ENCODE results near the gene ATAT1. TPM values are rescaled to one million over a fixed set of nuclear protein-coding genes. Genes with fewer than 3 reads are reported as not detected.

Gene ATAT1
- total RNA-seq, 4 donors from 2014 or later: 2.7 to 8.7 (median 5.1) TPM

DNA sequence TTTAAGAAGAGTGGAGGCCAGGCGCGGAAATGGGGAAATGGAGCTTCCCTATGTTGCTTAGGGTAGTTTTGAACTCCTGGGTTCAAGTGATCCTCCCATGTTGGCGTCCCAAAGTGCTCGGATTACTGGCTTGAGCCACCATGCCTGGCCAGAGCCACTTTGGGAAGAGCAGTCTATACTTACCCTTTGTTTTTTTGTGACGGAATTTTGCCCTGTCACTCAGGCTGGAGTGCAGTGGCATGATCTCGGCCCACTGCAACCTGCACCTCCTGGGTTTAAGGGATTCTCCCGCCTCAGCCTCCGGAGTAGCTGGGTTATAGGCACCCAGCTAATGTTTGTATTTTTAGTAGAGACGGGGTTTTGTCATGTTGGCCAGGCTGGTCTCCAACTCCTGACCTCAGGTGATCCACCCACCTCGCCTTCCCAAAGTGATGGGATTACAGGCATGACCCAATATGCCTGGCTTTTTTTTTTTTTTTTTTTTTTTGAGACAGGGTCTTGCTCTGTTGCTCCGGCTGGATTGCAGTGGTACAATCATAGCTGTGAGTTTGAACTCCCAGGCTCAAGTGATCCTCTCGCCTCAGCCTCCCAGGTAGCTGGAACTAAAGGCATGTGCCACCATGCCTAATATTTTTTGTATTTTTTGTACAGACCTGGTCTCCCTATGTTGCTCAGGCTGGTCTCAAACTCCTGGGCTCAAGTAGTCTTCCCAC is 27.6 kb upstream of the ATAT1 start:
- Histone ChIP-seq H3K27ac (replicated peaks in 1 of 4) (no peak overlapping the region), H3K36me3 (peaks cover 44 to 60% (median 49%) of the 10 kb centered on the region in 4 donors), H3K27me3 (no peaks in the 10 kb centered on the region), H3K9me3 (no peaks in the 10 kb centered on the region), H3K4me1 (peaks cover 0 to 10% (median 2%) of the 10 kb centered on the region in 4 donors), H3K4me3 (no peak overlapping the region)
- DNase-seq (ENCODE audit: extremely low spot score): no peak
- TF ChIP-seq, protein P1, sequence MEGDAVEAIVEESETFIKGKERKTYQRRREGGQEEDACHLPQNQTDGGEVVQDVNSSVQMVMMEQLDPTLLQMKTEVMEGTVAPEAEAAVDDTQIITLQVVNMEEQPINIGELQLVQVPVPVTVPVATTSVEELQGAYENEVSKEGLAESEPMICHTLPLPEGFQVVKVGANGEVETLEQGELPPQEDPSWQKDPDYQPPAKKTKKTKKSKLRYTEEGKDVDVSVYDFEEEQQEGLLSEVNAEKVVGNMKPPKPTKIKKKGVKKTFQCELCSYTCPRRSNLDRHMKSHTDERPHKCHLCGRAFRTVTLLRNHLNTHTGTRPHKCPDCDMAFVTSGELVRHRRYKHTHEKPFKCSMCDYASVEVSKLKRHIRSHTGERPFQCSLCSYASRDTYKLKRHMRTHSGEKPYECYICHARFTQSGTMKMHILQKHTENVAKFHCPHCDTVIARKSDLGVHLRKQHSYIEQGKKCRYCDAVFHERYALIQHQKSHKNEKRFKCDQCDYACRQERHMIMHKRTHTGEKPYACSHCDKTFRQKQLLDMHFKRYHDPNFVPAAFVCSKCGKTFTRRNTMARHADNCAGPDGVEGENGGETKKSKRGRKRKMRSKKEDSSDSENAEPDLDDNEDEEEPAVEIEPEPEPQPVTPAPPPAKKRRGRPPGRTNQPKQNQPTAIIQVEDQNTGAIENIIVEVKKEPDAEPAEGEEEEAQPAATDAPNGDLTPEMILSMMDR (IDR thresholded peaks at IDR 0.05): no peak
- no peak for TF ChIP-seq POLR2AphosphoS5 (IDR thresholded peaks at IDR 0.05)
- TF ChIP-seq POLR2A (IDR thresholded peaks at IDR 0.05; ENCODE audit: low read depth): no peak
- TF ChIP-seq EP300 (IDR thresholded peaks at IDR 0.05): no peak
- intact Hi-C loops (cut with DNase I): loop anchor here (5.0 kb wide), 2 partner anchors 57 to 117 kb away; no protein-coding TSS in a partner anchor
- WGBS: 71% methylated on average over 12 of the region's 12 CpGs

DNA sequence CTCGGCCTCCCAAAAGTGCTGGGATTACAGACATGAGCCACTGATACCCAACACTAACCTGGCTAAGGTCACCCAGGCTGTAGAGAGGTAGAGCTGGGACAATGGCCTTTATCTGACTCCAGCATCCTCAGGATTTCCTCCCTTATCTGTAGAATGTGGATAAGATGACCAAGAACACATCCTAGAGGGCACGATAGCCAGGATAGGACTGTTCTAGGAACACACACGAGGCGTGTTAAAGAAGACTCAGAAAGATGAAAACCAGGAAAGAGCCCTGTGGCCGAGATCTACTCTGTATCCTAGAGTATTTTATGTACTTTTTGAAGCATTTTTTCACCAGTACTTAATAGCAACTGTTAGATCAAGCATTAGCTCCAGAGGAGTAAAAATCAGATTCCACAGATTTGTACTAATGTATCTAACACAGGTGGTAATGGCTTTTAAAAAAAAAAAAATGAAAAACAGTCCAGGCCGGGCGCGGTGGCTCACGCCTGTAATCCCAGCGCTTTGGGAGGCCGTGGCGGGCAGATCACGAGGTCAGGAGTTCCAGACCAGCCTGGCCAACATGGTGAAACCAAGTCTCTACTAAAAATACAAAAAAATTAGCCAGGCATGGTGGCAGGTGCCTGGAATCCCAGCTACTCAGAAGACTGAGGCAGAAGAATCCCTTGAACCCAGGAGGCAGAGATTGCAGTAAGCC is 26.9 kb upstream of the ATAT1 start:
- TF ChIP-seq EP300 (IDR thresholded peaks at IDR 0.05) (no peak), POLR2A (IDR thresholded peaks at IDR 0.05; ENCODE audit: low read depth) (no peak), POLR2AphosphoS5 (IDR thresholded peaks at IDR 0.05) (no peak)
- TF ChIP-seq, protein P1 (IDR thresholded peaks at IDR 0.05): no peak
- peaks cover 0 to 10% (median 2%) of the 10 kb centered on the region in 4 donors for H3K4me1 ChIP-seq
- no peaks in the 10 kb centered on the region for H3K27me3 ChIP-seq
- H3K4me3 ChIP-seq: no peak overlapping the region
- no peaks in the 10 kb centered on the region for H3K9me3 ChIP-seq
- no peak overlapping the region for H3K27ac ChIP-seq (replicated peaks in 1 of 4)
- 78% methylated on average over 13 of the region's 13 CpGs for WGBS
- no peak for DNase-seq (ENCODE audit: extremely low spot score)
- peaks cover 44 to 60% (median 49%) of the 10 kb centered on the region in 4 donors for H3K36me3 ChIP-seq
- intact Hi-C loops (cut with DNase I): loop anchor here (5.0 kb wide), 2 partner anchors 57 to 117 kb away; no protein-coding TSS in a partner anchor

DNA sequence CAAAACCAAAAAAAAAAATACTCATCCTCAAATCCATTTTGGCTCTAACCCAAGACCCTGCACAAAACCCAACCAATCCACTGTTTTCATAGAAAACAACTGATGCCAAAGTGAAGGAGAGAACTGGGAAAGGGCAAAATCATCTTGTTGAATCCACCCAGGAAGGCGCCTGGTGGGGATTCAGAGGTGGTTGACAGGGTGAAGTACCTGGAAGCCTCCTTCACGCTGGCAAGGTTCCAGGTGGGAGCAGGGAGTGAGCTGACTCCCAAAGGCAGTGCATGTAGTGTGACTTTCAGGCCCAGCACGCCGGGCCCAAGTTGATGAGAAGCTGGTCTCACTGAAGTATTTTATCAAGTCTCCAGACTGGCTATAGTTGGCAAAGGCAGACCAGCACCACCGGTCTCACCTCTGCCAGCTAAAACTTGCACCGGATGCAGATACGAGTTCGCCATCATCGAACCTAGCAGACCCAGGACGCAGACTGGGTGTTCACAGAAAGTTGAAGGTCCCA is 26.2 kb upstream of the ATAT1 start:
- intact Hi-C loops (cut with DNase I): no loop called here
- 58% methylated on average over 10 of the region's 10 CpGs for WGBS
- H3K9me3 ChIP-seq: no peaks in the 10 kb centered on the region
- peaks cover 0 to 10% (median 2%) of the 10 kb centered on the region in 4 donors for H3K4me1 ChIP-seq
- H3K4me3 ChIP-seq: no peak overlapping the region
- peaks cover 51 to 64% (median 53%) of the 10 kb centered on the region in 4 donors for H3K36me3 ChIP-seq
- no peaks in the 10 kb centered on the region for H3K27me3 ChIP-seq
- TF ChIP-seq POLR2AphosphoS5 (IDR thresholded peaks at IDR 0.05): peak in 1 of 2 donors; percentile 50
- no peak for TF ChIP-seq EP300 (IDR thresholded peaks at IDR 0.05)
- no peak overlapping the region for H3K27ac ChIP-seq (replicated peaks in 1 of 4)
- DNase-seq (ENCODE audit: extremely low spot score): no peak

DNA sequence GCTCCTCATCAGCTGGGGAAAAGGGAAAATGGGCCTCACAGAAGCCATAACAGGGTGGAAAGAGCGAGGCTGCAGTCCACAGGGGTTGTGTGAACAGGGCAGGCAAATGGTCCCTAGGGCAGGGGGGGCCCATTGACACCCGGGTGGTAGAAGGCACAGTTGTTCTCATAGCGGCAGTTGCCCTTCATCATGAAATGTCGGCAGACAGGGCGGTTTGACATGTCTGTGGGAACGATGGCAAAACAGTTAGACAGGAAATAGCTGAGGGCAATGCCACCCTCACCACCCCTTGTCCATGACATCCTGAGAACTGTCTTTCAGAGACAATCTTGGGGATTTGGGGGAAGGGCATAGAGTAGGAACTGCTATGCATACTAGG is 25.2 kb upstream of the ATAT1 start:
- TF ChIP-seq POLR2A (IDR thresholded peaks at IDR 0.05; ENCODE audit: low read depth) (no peak), EP300 (IDR thresholded peaks at IDR 0.05) (no peak), POLR2AphosphoS5 (IDR thresholded peaks at IDR 0.05) (no peak)
- TF ChIP-seq, protein P1 (IDR thresholded peaks at IDR 0.05): no peak
- H3K27me3 ChIP-seq: no peaks in the 10 kb centered on the region
- H3K9me3 ChIP-seq: no peaks in the 10 kb centered on the region
- WGBS: 54% methylated on average over 4 of the region's 6 CpGs
- H3K4me1 ChIP-seq: peaks cover 0 to 10% (median 2%) of the 10 kb centered on the region in 4 donors
- peaks cover 59 to 71% (median 62%) of the 10 kb centered on the region in 4 donors for H3K36me3 ChIP-seq
- H3K4me3 ChIP-seq: no peak overlapping the region
- intact Hi-C loops (cut with DNase I): no loop called here
- no peak overlapping the region for H3K27ac ChIP-seq (replicated peaks in 1 of 4)
- DNase-seq (ENCODE audit: extremely low spot score): no peak
